Esophagus muscularis mucosa (tissue), 4 donors: ENCODE data around the gene LHX4. TPM values are rescaled to one million over a fixed set of nuclear protein-coding genes. Genes with fewer than 3 reads are reported as not detected.

Experiments
- DNase-seq: peaks from one replicate; pipeline ENCODE4 v3.0.0-alpha.2; 2017; ENCODE audit errors: extremely low spot score
- H3K27ac ChIP-seq, 4 donors: fragments of 200-600 bp; sonication (generic); replicated peaks in 1 of 4; 1 replicate in 3 of 4; 2 replicates in 1 of 4; pipeline ENCODE4 v1.5.1; 2016 to 2019; ENCODE audit warnings: mild to moderate bottlenecking in 1 of 4
- H3K27me3 ChIP-seq, 4 donors: fragments of 200-600 bp; sonication (generic); one replicate each; pipeline versions ENCODE4 v1.5.1 to v1.6.0; 2016 to 2019
- H3K36me3 ChIP-seq, 4 donors: fragments of 200-600 bp; sonication (generic); one replicate each; pipeline ENCODE4 v1.5.1; 2016 to 2019
- H3K4me1 ChIP-seq, 4 donors: fragments of 200-600 bp; sonication (generic); one replicate each; pipeline ENCODE4 v1.5.1; 2016 to 2019
- H3K4me3 ChIP-seq, 4 donors: fragments of 200-600 bp; sonication (generic); 1 replicate in 2 of 4; 2 replicates in 2 of 4; pipeline ENCODE4 v1.5.1; 2016 to 2019; ENCODE audit warnings: mild to moderate bottlenecking in 4 of 4, moderate library complexity in 1 of 4
- H3K9me3 ChIP-seq, 4 donors: fragments of 200-600 bp; sonication (generic); 1 replicate in 3 of 4; 2 replicates in 1 of 4; pipeline ENCODE4 v1.5.1; 2016 to 2019
- CTCF ChIP-seq, 3 experiments: fragments of 200-600 bp in 2 of 3; fragments of 450-650 bp in 1 of 3; sonication (generic) in 2 of 3; IDR thresholded peaks; one replicate each; pipeline ENCODE4 v1.5.1; 2017 to 2019; ENCODE audit warnings: antibody characterized with exemption in 3 of 3, mild to moderate bottlenecking in 2 of 3, moderate library complexity in 1 of 3
- EP300 ChIP-seq: sonication (generic); formaldehyde crosslinking; IDR thresholded peaks from one replicate; pipeline ENCODE4 v1.6.1; 2017; ENCODE audit warnings: antibody characterized with exemption
- POLR2A ChIP-seq: fragments of 450-650 bp; IDR thresholded peaks from one replicate; pipeline ENCODE4 v1.6.1; 2017; ENCODE audit warnings: antibody characterized with exemption, moderate library complexity, mild to moderate bottlenecking, low read depth
- POLR2AphosphoS5 ChIP-seq, 2 donors: sonication (generic); formaldehyde crosslinking; IDR thresholded peaks; one replicate each; pipeline ENCODE4 v1.6.1; 2017; ENCODE audit warnings: antibody characterized with exemption in 2 of 2
- WGBS: methylation state at CpG from one replicate; pipeline ENCODE4 v1.1.5; 2018; 5-methylcytosine and 5-hydroxymethylcytosine counted together
- intact Hi-C: fragments of 100-400 bp; cut with DNase I; formaldehyde crosslinking; loops from one replicate; pipeline ENCODE4 v1.15.1; 2023
- total RNA-seq, 4 donors: library from RNA; depleted of rRNA; stranded (reverse); fragments of >200 nt; gene quantifications; one replicate each; pipeline versions ENCODE4 v1.1.0 to v1.2.1, GENCODE V29; 2016

The LHX4 gene
- total RNA-seq, 4 donors from 2014 or later: not detected

GRCh38 chr1:180241716-180242544, 11.9 kb downstream of the LHX4 start:
- H3K4me1 ChIP-seq: peaks cover 0 to under 1% (median 0%) of the 10 kb centered on the region in 4 donors
- H3K27ac ChIP-seq: no peak overlapping the region
- WGBS: 75% methylated on average over 8 of the region's 8 CpGs
- H3K4me3 ChIP-seq: no peak overlapping the region
- peaks cover 8 to 90% (median 34%) of the 10 kb centered on the region in 4 donors for H3K27me3 ChIP-seq
- DNase-seq: no peak
- no peaks in the 10 kb centered on the region for H3K9me3 ChIP-seq
- intact Hi-C loops: no loop called here
- TF ChIP-seq CTCF (IDR thresholded peaks at IDR 0.05) (no peak), EP300 (no peak)
- H3K36me3 ChIP-seq: no peaks in the 10 kb centered on the region

- intact Hi-C loops: no loop called here
- Histone ChIP-seq H3K9me3 (no peaks in the 10 kb centered on the region), H3K4me3 (no peak overlapping the region), H3K4me1 (no peaks in the 10 kb centered on the region), H3K36me3 (no peaks in the 10 kb centered on the region), H3K27me3 (peaks cover 8 to 73% (median 18%) of the 10 kb centered on the region in 4 donors), H3K27ac (no peak overlapping the region)
- 90% methylated on average over 11 of the region's 11 CpGs for WGBS
- DNase-seq: no peak
- TF ChIP-seq CTCF (IDR thresholded peaks at IDR 0.05) (no peak), EP300 (no peak), POLR2AphosphoS5 (IDR thresholded peaks at IDR 0.05) (no peak), POLR2A (no peak)
Measured at GRCh38 chr1:180243517-180244221, 13.6 kb downstream of the LHX4 start.

GRCh38 chr1:180244840-180245239, 14.8 kb downstream of the LHX4 start:
- no peaks in the 10 kb centered on the region for H3K4me1 ChIP-seq
- WGBS: 78% methylated on average over 5 of the region's 6 CpGs
- TF ChIP-seq POLR2A: no peak
- no peak for TF ChIP-seq CTCF (IDR thresholded peaks at IDR 0.05)
- no peak for TF ChIP-seq EP300
- no peak for TF ChIP-seq POLR2AphosphoS5 (IDR thresholded peaks at IDR 0.05)
- no peaks in the 10 kb centered on the region for H3K36me3 ChIP-seq
- intact Hi-C loops: no loop called here
- H3K9me3 ChIP-seq: no peaks in the 10 kb centered on the region
- no peak overlapping the region for H3K27ac ChIP-seq
- H3K4me3 ChIP-seq: no peak overlapping the region
- DNase-seq: no peak
- H3K27me3 ChIP-seq: peaks cover 0 to 68% (median 6%) of the 10 kb centered on the region in 4 donors

- intact Hi-C loops: no loop called here
- H3K27me3 ChIP-seq: peaks cover 0 to 67% (median 0%) of the 10 kb centered on the region in 4 donors
- H3K36me3 ChIP-seq: no peaks in the 10 kb centered on the region
- no peak for DNase-seq
- H3K27ac ChIP-seq: no peak overlapping the region
- H3K4me1 ChIP-seq: no peaks in the 10 kb centered on the region
- 93% methylated on average over 5 of the region's 5 CpGs for WGBS
- no peak overlapping the region for H3K4me3 ChIP-seq
- H3K9me3 ChIP-seq: no peaks in the 10 kb centered on the region
- TF ChIP-seq POLR2AphosphoS5 (IDR thresholded peaks at IDR 0.05) (no peak), POLR2A (no peak)
Measured at GRCh38 chr1:180246579-180246978, 16.5 kb downstream of the LHX4 start.

- WGBS: 72% methylated on average over 3 of the region's 3 CpGs
- TF ChIP-seq POLR2A (no peak), CTCF (IDR thresholded peaks at IDR 0.05) (no peak), EP300 (no peak)
- H3K36me3 ChIP-seq: no peaks in the 10 kb centered on the region
- H3K27ac ChIP-seq: no peak overlapping the region
- peaks cover 0 to 66% (median 0%) of the 10 kb centered on the region in 4 donors for H3K27me3 ChIP-seq
- intact Hi-C loops: no loop called here
- no peak overlapping the region for H3K4me3 ChIP-seq
- no peak for DNase-seq
- H3K9me3 ChIP-seq: no peaks in the 10 kb centered on the region
- no peaks in the 10 kb centered on the region for H3K4me1 ChIP-seq
Measured at GRCh38 chr1:180247061-180247460, 17.0 kb downstream of the LHX4 start.
